Panc1 (cell line): ENCODE results near the gene MAPKAP1. TPM values are rescaled to one million over a fixed set of nuclear protein-coding genes. Genes with fewer than 3 reads are reported as not detected.
A peak's percentile ranks its signal among the peaks of the same experiment; 100 is the strongest.

ENCODE experiments used
- ATAC-seq: fragments of 200-7000 bp; cut with Tn5 transposase; 2 replicates; pipeline ENCODE4 v1.9.1; 2020; ENCODE audit warnings: mild to moderate bottlenecking, moderate library complexity
- BruUV-seq: library from RNA; stranded (reverse); fragments of 400-500 nt; replicated peaks from 2 replicates; lab custom pipeline; 2021; lab: Mats Ljungman, UMichigan
- CTCF ChIA-PET: fragments of 300-600 bp; sonication (Branson Sonifier 250); formaldehyde crosslinking; loops from one replicate; lab custom pipeline; 2022; ENCODE audit warnings: antibody characterized with exemption; lab: Charles Lee
- POLR2A ChIA-PET: fragments of 300-600 bp; sonication (Branson Sonifier 250); formaldehyde crosslinking; loops from one replicate; lab custom pipeline; 2022; ENCODE audit warnings: antibody characterized with exemption; lab: Charles Lee
- DNase-seq: peaks from one replicate; pipeline ENCODE4 v3.0.0-alpha.2; 2010; ENCODE audit warnings: low read depth, low spot score
- H3K27ac ChIP-seq: 2 replicates; pipeline ENCODE4 v1.5.1; 2011; ENCODE audit warnings: mild to moderate bottlenecking, low read length, inconsistent platforms
- H3K27me3 ChIP-seq: fragments of 200-500 bp; sonication (Bioruptor generic); 2 replicates; pipeline ENCODE4 v1.6.0; 2014; ENCODE audit warnings: low read length, inconsistent platforms; ENCODE audit not compliant: control insufficient read depth, insufficient read depth
- H3K36me3 ChIP-seq: fragments of 200-500 bp; sonication (Bioruptor generic); 2 replicates; pipeline ENCODE4 v1.5.1; 2014; ENCODE audit warnings: inconsistent platforms, mild to moderate bottlenecking, low read length, moderate library complexity; ENCODE audit not compliant: control insufficient read depth, insufficient read depth
- H3K4me1 ChIP-seq: 2 replicates; pipeline ENCODE4 v1.5.1; 2011; ENCODE audit warnings: inconsistent platforms, mild to moderate bottlenecking, low read length, moderate library complexity; ENCODE audit not compliant: control insufficient read depth, insufficient read depth
- H3K4me3 ChIP-seq, 2 experiments: 2 replicates each; pipeline ENCODE4 v1.5.1; 2011 to 2012; ENCODE audit warnings: low read depth in 2 of 2, low read length in 2 of 2, mild to moderate bottlenecking in 2 of 2, inconsistent platforms in 1 of 2, moderate library complexity in 1 of 2
- H3K9me3 ChIP-seq: fragments of 200-500 bp; sonication (Bioruptor generic); 2 replicates; pipeline ENCODE4 v1.5.1; 2014; ENCODE audit warnings: low read depth, mild to moderate bottlenecking, inconsistent platforms, low read length, moderate library complexity; ENCODE audit not compliant: control insufficient read depth, insufficient read depth
- CTCF ChIP-seq: fragments of 450-650 bp; IDR thresholded peaks from 2 replicates; pipeline ENCODE4 v1.5.1; 2017; ENCODE audit warnings: mild to moderate bottlenecking
- POLR2AphosphoS5 ChIP-seq: IDR thresholded peaks from 2 replicates; pipeline ENCODE4 v1.6.1; 2012; ENCODE audit warnings: mild to moderate bottlenecking, low read depth, low read length, moderate library complexity
- REST ChIP-seq, 2 experiments: IDR thresholded peaks; 2 replicates each; pipeline ENCODE4 v1.6.1; 2011 to 2012; ENCODE audit warnings: low read depth in 2 of 2, control low read depth in 1 of 2, low read length in 1 of 2, mild to moderate bottlenecking in 1 of 2, moderate library complexity in 1 of 2; ENCODE audit not compliant: insufficient read depth in 1 of 2
- SIN3A ChIP-seq: IDR thresholded peaks from 2 replicates; pipeline ENCODE4 v1.6.1; 2012; ENCODE audit warnings: low read depth, mild to moderate bottlenecking, low read length, moderate library complexity, borderline replicate concordance; ENCODE audit not compliant: insufficient read depth
- TCF7L2 ChIP-seq: IDR thresholded peaks from 2 replicates; pipeline ENCODE4 v1.6.1; 2011; ENCODE audit warnings: mild to moderate bottlenecking, low read depth, low read length, inconsistent platforms
- in situ Hi-C: cut with HindIII; loops from 2 replicates; pipeline ENCODE4 v1.10.0; 2016; ENCODE audit warnings: low sequenced_read_pairs, low pct_unique_long_range_greater_than_20kb
- intact Hi-C: fragments of 100-400 bp; cut with micrococcal nuclease; formaldehyde crosslinking; loops from one replicate; pipeline ENCODE4 v1.10.0; 2022; ENCODE audit not compliant: unreplicated experiment
- total RNA-seq: library from RNA; stranded (reverse); gene quantifications from one replicate; pipeline ENCODE4 v1.2.1, GENCODE V29; 2021; ENCODE audit not compliant: unreplicated experiment

The MAPKAP1 gene
- total RNA-seq, 1 experiment from 2014 or later = 72.7 TPM

- peaks cover 14% of the 10 kb centered on the region for H3K4me1 ChIP-seq
- in situ Hi-C loops (no loop called here), intact Hi-C loops (no loop called here)
- H3K27ac ChIP-seq = no peak overlapping the region
- peak; percentile 91 for ATAC-seq
- POLR2A ChIA-PET = no interaction called here
- H3K36me3 ChIP-seq = peaks cover 3% of the 10 kb centered on the region; the same call in 1 of the 2 replicates
- CTCF ChIA-PET = no interaction called here
- DNase-seq = no peak
- no peaks in the 10 kb centered on the region for H3K9me3 ChIP-seq
- TF ChIP-seq CTCF (no peak), TCF7L2 (no peak), REST (IDR thresholded peaks at IDR 0.05; ENCODE audit: insufficient read depth in 1 of 2, low read depth in 2 of 2, low read length in 1 of 2) (no peak), POLR2AphosphoS5 (no peak), SIN3A (no peak)
- H3K4me3 ChIP-seq = no peak overlapping the region
- H3K27me3 ChIP-seq = no peaks in the 10 kb centered on the region
- no TSS peak for BruUV-seq
These were observed 168.9 kb downstream of the MAPKAP1 start for GRCh38 chr9:125538092-125538473.

GRCh38 chr9:125537442-125538091, 169.4 kb downstream of the MAPKAP1 start:
- TF ChIP-seq SIN3A (no peak), POLR2AphosphoS5 (no peak), TCF7L2 (no peak)

GRCh38 chr9:125536776-125537175, 170.2 kb downstream of the MAPKAP1 start:
- POLR2A ChIA-PET = no interaction called here
- TF ChIP-seq POLR2AphosphoS5 (no peak), CTCF (no peak), TCF7L2 (no peak), REST (IDR thresholded peaks at IDR 0.05; ENCODE audit: insufficient read depth in 1 of 2, low read depth in 2 of 2, low read length in 1 of 2) (no peak), SIN3A (no peak)
- in situ Hi-C loops = no loop called here
- Histone ChIP-seq H3K4me1 (peaks cover 14% of the 10 kb centered on the region), H3K27me3 (no peaks in the 10 kb centered on the region), H3K36me3 (no peaks in the 10 kb centered on the region), H3K27ac (no peak overlapping the region), H3K9me3 (no peaks in the 10 kb centered on the region), H3K4me3 (no peak overlapping the region)
- CTCF ChIA-PET = interaction anchor here (0.5 kb wide), 1 partner anchor 134 kb away, joined by 6 read pairs; no protein-coding TSS in a partner anchor
- DNase-seq (no peak), ATAC-seq (no peak)
- BruUV-seq = no TSS peak
- intact Hi-C loops = no loop called here

More at GRCh38 chr9:125537442-125538091, 169.4 kb downstream of the MAPKAP1 start:
- POLR2A ChIA-PET = no interaction called here
- Histone ChIP-seq H3K36me3 (peaks cover 3% of the 10 kb centered on the region; the same call in 1 of the 2 replicates), H3K27me3 (no peaks in the 10 kb centered on the region), H3K4me3 (no peak overlapping the region), H3K27ac (peak overlapping the region; percentile 29; the same call in 1 of the 2 replicates), H3K9me3 (no peaks in the 10 kb centered on the region), H3K4me1 (peaks cover 14% of the 10 kb centered on the region)
- DNase-seq (no peak), ATAC-seq (peak; percentile 51; the same call in 1 of the 2 replicates)
- CTCF ChIA-PET = no interaction called here
- intact Hi-C loops = no loop called here
- in situ Hi-C loops = no loop called here
- no TSS peak for BruUV-seq
